CD4-positive, alpha-beta T cell treated with Interferon alpha-2 for 1 hour (primary cell): ENCODE measurements around the gene CEP78.
A peak's percentile ranks its signal among the peaks of the same experiment; 100 is the strongest.

Experiments used
- DNase-seq, 2 donors: peaks; one replicate each; pipeline ENCODE4 v3.0.0-alpha.2; 2020 to 2022

Gene CEP78

DNA sequence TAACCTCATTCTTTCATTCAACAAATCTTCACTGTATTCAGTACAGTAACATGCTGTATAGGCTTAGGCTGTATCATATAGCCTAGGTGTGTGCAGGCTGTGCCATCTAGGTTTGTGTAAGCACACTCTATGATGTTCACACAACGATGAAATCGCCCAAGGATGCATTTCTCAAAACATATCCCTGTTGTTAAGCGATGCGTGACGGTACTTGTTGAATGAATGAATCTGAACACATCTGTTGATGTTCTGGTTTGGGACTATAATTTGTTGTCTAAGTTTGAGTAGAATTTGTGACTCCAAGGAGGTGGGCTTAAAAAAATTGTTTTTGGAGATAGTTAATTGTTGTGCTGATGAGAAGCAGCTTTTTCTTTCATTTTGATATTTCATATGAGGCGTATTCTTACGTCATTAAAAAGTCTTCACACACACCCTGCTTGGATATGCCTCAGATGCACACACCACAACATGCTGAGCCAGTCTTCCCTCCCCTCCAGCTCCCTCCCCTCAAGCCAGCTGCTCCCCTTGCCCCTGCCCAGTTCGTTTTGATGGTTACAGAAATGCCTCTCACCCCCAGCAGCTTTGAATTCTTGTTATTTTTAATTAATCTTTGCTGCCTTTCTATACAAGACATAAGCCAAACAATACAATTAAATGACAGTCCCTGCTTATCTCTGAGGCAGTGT, 55.5 kb downstream of the CEP78 start:
- no peak for DNase-seq

- no peak for DNase-seq
These were observed 56.2 kb downstream of the CEP78 start for GRCh38 chr9:78292026-78292425.

GRCh38 chr9:78292716-78293497, 57.0 kb downstream of the CEP78 start:
- peak in 1 of 2 donors; percentile 12 for DNase-seq

DNA sequence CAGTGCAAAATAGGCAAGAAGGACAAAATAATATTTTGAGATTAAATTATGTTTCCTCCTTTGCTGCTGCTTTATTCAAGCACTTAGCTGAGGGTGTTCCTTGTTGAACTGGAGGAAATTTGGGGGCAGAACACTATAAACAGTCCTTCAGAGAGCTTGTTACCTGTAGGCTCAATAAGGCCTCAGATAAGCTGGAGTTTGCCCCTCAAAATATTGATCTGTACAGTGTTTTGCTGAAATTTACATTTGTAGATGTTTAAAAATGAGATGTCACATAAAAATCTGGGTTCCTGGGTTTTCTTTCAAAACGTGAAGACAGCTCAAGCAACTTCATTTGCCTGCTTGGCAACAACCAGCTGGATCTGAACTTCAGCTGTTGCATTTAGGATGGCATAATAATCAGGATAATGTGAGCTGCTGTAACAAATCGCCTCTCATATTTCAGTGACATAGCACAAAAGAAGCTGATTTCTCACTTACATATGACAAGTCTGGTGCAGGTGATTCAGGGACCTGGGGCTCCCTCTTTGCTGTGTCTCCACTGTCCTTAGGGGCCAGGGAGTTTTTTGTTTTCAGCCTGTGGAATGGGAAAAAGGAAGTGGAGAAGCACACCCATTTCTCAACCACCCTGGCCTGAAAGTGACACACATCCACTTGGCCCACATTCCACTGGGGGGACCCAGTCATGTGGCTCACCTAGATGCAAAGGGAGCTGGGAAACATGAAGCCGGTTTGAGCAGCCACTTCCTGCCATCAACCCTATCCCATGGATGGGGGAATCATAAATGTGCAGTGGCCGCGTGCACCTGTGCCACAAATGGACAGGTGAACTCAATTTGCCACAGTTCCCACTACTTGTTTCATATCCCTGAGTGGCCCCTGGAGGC, 58.7 kb downstream of the CEP78 start:
- DNase-seq: no peak

GRCh38 chr9:78295177-78295575, 59.3 kb downstream of the CEP78 start:
- no peak for DNase-seq

DNA sequence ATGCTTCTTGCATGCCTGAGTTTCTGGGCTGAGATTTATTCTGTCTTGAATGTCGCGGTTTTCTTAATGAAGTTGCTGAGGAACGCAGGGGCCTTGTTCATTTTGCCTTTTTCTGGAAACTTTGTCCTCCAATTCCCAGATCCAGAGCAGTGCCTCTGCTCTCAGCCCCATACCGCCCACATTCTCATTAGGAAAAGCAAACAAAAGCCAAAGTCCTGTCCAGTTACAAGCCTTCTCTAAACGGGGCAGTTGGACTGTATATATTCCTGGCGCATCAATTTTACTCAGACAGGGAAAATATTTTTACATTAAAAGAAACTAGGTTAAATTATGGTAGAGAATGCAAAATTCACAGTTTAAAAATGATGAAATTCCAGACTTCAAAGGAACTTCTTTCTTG, 59.9 kb downstream of the CEP78 start:
- DNase-seq: no peak

GRCh38 chr9:78296201-78296892, 60.5 kb downstream of the CEP78 start:
- DNase-seq: peak in 1 of 2 donors; percentile 1

GRCh38 chr9:78296893-78297671, 61.2 kb downstream of the CEP78 start, which contains the start of gene PSAT1:
PSAT1 (plus strand) TSS chr9:78297125; CDS start chr9:78297211, 86 bp downstream.
- peak; percentile 84 to 92 for DNase-seq

DNA sequence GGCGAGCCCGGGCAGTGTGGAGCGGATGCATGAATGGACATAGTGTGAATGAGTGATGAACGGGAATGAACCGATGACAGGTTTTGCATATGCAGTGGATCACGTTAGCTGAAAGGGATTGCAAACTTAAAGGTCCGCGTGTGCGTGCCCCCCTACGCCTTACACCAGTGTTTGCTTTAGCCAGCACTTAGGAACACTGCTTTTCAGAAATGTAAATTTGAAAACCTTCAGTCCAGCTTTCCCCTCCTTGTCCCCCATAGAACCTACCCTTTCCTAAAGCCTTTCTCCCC, 61.7 kb downstream of the CEP78 start:
- no peak for DNase-seq

- peak in 1 of 2 donors; percentile 2 for DNase-seq
These were observed 62.3 kb downstream of the CEP78 start for GRCh38 chr9:78298046-78298765.

DNA sequence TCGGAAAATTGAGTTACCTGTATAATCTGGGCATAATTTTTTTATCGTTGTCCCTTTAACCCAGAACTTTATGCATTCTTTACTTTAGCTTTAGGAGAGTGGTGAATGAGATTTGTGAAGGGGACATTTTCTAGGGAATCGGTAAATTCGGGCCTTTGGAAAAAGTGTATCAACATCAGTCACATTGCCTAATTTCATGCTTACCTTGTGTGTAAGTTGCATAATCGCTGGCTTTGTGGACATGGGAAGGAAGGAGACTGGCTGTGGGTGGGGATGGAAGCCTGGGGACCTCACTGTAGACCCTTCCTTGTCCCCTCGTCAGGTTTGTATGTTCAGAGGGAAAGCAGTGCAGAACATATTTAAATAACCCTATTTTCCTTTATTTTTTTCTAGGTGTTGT, 64.3 kb downstream of the CEP78 start:
- DNase-seq: no peak

GRCh38 chr9:78301466-78301865, 65.6 kb downstream of the CEP78 start:
- no peak for DNase-seq

DNA sequence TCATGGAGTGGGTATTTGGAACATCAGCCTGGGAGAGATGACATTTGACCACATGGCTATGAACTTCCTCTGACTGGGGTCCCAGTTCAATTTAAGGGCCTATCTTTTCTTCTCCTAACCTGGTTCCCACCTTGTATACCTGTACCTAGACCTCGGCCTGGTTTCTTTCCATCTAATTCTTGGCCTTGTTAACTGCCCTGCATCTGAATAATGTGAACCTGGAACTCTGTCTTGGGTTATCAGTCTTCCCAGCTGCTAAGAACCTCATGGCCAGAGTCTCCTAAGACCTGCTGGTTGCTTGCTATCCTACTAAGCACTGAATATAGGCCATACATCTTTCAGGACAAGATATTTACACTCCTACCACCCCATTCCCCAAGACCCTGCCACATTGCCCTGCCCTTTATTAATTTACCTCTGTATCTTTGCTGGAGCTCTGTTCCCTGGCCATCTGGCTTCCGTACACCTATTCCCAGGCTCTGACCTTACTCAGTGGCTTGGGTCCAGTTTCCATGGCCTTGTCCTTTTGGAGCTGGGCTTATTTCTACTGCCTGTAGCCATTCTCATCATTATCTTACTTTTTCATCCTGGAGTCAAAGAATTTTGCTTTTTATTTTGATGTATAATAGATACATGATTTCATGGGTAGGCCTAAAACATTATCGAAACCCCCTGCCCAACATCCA, 67.6 kb downstream of the CEP78 start:
- DNase-seq: no peak

GRCh38 chr9:78304357-78304756, 68.5 kb downstream of the CEP78 start:
- no peak for DNase-seq

DNA sequence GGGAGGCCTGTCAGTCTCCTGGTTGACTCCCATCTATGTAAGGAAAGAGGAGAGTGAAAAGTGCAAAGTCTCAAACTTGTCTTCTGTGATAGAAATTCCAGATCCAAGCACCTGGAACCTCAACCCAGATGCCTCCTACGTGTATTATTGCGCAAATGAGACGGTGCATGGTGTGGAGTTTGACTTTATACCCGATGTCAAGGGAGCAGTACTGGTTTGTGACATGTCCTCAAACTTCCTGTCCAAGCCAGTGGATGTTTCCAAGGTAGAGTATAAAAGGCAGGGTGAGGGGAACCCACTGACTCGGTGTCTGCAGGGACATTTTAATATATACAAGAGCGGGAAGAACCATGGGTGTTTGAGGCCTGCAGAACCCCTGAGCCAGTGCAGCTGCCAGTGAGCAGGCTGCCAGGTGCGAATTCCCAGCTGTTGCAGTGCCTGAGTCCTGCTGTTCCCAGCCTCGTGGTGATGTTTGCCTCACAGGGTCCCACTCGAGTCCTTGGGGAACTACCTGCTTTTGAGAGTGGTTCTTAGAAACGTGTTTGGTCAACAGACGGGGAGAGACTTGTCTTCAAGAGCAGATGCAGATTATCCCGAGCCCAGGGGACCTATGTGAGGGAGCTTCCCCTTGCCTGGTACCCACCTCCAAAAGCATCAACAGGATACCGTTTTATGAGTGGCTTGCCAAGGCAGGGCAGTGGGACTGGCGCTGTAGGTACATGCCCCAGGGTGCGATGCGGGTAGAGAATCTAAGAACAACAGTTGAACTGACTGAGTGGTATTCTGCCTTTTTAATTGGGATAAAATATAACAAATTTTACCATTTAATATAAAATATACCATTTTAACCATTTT, 70.6 kb downstream of the CEP78 start:
- DNase-seq: no peak

DNA sequence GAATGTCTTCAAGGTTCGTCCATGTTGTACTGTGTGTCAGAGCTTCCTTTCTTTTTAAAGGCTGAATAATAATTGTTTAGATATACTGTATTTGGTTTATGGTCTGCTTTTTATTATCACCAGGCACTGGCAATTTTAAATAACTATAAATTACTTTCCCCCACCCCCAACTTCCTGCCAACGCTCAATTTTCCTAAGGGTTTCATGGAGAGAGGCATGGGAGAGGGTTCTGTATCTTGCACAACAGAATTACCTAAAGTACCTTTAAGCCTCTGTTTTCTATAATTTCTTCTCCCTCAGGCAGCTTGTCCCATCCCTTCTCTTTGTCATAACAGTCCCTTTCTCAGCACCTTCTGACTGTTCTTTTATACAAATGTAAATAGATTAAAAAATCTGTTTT, 71.5 kb downstream of the CEP78 start:
- no peak for DNase-seq

GRCh38 chr9:78309066-78309465, 73.2 kb downstream of the CEP78 start:
- DNase-seq: no peak

DNA sequence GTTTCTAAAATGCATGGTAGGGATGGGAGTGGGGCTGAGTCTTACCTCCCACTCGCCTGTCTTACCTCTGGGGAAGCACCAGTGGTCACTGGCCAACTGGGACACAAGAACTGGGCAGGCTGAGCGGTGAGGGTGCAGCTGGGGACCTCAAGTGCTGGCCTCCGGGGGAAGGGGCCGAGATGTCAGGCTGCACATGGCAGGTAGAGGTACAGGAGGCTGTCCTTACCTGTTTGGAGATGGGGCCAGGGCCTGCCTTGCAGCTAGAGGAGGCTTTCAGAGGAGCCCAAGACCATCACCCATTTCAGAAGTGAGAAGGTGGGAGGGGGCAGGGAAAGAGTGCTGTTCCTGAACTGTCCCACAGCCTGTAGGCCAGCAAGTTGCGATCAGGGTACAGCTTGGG, 75.2 kb downstream of the CEP78 start:
- DNase-seq: no peak

GRCh38 chr9:78311886-78312524, 76.1 kb downstream of the CEP78 start:
- DNase-seq: no peak
